Suprapubic skin (tissue), 4 donors: ENCODE measurements around the gene NMB.

Experiments used
- POLR2A ChIP-seq, 2 donors: fragments of 450-650 bp; IDR thresholded peaks; one replicate each; pipeline ENCODE4 v1.6.1; 2017; ENCODE audit warnings: antibody characterized with exemption in 2 of 2, mild to moderate bottlenecking in 2 of 2, moderate library complexity in 2 of 2
- POLR2AphosphoS5 ChIP-seq, 3 donors: sonication (generic); formaldehyde crosslinking; IDR thresholded peaks; one replicate each; pipeline ENCODE4 v1.6.1; 2017; ENCODE audit warnings: antibody characterized with exemption in 3 of 3
- TF ChIP-seq, protein P1 (sequence below), 2 donors: fragments of 200-600 bp in 1 of 2; fragments of 450-650 bp in 1 of 2; sonication (generic) in 1 of 2; IDR thresholded peaks; one replicate each; pipeline ENCODE4 v1.5.1; 2016 to 2019; ENCODE audit warnings: antibody characterized with exemption in 2 of 2, mild to moderate bottlenecking in 1 of 2, moderate library complexity in 1 of 2

- TF ChIP-seq, protein P1, sequence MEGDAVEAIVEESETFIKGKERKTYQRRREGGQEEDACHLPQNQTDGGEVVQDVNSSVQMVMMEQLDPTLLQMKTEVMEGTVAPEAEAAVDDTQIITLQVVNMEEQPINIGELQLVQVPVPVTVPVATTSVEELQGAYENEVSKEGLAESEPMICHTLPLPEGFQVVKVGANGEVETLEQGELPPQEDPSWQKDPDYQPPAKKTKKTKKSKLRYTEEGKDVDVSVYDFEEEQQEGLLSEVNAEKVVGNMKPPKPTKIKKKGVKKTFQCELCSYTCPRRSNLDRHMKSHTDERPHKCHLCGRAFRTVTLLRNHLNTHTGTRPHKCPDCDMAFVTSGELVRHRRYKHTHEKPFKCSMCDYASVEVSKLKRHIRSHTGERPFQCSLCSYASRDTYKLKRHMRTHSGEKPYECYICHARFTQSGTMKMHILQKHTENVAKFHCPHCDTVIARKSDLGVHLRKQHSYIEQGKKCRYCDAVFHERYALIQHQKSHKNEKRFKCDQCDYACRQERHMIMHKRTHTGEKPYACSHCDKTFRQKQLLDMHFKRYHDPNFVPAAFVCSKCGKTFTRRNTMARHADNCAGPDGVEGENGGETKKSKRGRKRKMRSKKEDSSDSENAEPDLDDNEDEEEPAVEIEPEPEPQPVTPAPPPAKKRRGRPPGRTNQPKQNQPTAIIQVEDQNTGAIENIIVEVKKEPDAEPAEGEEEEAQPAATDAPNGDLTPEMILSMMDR (IDR thresholded peaks at IDR 0.05): no peak
- TF ChIP-seq POLR2AphosphoS5 (IDR thresholded peaks at IDR 0.05): no peak
- TF ChIP-seq POLR2A (IDR thresholded peaks at IDR 0.05): no peak
Measured at GRCh38 chr15:84671211-84671610, 13.2 kb upstream of the NMB start.
